Dendritic cell treated with granulocyte-macrophage colony-stimulating factor and Interleukin-4, amounts not matched to agents 40 ng/mL and 50 ng/mL, for 4 days (primary cell): Measurements from ENCODE around the gene ANKRD28.

Experiments
- H3K27ac Mint-ChIP-seq: one replicate; pipeline ENCODE4 v1.8.0; 2022; ENCODE audit warnings: mild to moderate bottlenecking, mixed read lengths
- H3K27me3 Mint-ChIP-seq: one replicate; pipeline ENCODE4 v1.8.0; 2022; ENCODE audit warnings: mild to moderate bottlenecking, mixed read lengths
- H3K36me3 Mint-ChIP-seq: one replicate; pipeline ENCODE4 v1.8.0; 2022; ENCODE audit warnings: low read depth, mixed read lengths
- H3K4me1 Mint-ChIP-seq: one replicate; pipeline ENCODE4 v1.8.0; 2022; ENCODE audit warnings: low read depth, mixed read lengths
- H3K4me3 Mint-ChIP-seq: one replicate; pipeline ENCODE4 v1.8.0; 2022; ENCODE audit warnings: mild to moderate bottlenecking, moderate library complexity, mixed read lengths
- H3K9me3 Mint-ChIP-seq: one replicate; pipeline ENCODE4 v1.8.0; 2022; ENCODE audit warnings: mixed read lengths
- intact Hi-C: fragments of 100-400 bp; cut with micrococcal nuclease; formaldehyde crosslinking; loops from one replicate; pipeline ENCODE4 v1.15.0; 2022

Gene ANKRD28

GRCh38 chr3:15673536-15673935 is 124.2 kb downstream of the ANKRD28 start:
- no peaks in the 10 kb centered on the region for H3K27me3 Mint-ChIP-seq
- H3K36me3 Mint-ChIP-seq, result no peaks in the 10 kb centered on the region
- no peak overlapping the region for H3K4me3 Mint-ChIP-seq
- no peak overlapping the region for H3K27ac Mint-ChIP-seq
- intact Hi-C loops, result no loop called here
- H3K9me3 Mint-ChIP-seq, result no peaks in the 10 kb centered on the region
- no peaks in the 10 kb centered on the region for H3K4me1 Mint-ChIP-seq

DNA sequence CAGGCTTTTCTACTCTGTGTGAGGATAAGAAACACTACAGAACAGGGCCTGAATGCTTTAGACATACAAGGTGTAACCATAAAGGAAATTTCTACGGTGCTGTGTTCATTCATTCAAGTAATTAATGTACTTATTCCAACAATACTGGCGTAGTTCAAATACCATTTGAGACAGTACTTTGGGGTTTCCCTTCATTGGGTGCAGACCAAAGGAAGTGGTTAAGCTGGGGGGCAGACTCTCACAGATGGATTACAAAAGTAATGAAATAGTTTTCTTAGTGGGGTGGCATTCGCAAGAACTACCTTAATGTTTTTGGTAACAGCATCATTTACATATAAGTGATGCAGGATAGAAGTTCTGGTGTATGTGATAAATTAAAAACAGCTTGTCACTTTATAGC is 130.3 kb downstream of the ANKRD28 start:
- Mint-ChIP-seq H3K9me3 (no peaks in the 10 kb centered on the region), H3K27ac (no peak overlapping the region), H3K4me3 (no peak overlapping the region), H3K4me1 (peaks cover 7% of the 10 kb centered on the region), H3K27me3 (peaks cover 1% of the 10 kb centered on the region), H3K36me3 (no peaks in the 10 kb centered on the region)
- intact Hi-C loops, result no loop called here

GRCh38 chr3:15666277-15666676 is 131.5 kb downstream of the ANKRD28 start:
- Mint-ChIP-seq H3K9me3 (no peaks in the 10 kb centered on the region), H3K27me3 (peaks cover 1% of the 10 kb centered on the region), H3K4me3 (no peak overlapping the region), H3K27ac (no peak overlapping the region), H3K36me3 (no peaks in the 10 kb centered on the region), H3K4me1 (peaks cover 7% of the 10 kb centered on the region)
- intact Hi-C loops, result no loop called here

DNA sequence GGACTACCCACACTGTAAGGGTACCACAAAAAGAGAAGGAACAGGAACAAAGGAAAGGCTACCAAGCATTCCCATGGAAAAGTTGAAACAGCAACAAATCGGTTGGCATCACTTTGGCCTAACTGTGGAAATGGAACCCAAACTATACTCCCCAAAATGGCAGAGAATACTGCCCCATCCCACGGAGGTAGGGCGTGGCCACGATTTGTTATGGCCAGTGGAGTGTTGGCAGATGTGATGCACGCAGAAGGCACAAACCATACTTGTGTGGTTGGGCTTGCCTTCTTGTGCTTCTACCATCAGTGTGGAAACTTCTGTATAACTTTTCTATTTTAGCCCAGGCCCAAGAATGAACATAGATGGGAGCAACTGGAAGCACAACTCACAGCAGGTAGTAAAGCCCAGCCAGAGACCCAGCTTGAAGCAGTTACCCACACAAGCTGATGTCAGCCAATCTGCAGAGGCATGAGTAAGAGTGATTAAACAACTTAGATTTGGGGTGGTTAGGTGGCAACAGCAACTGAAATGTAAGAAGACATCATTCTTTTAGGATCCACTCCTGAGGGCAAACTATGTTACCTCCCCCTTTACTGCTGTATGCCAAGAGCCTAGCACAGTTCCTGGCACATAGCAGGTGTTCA is 132.1 kb downstream of the ANKRD28 start:
- Mint-ChIP-seq H3K27ac (no peak overlapping the region), H3K4me3 (no peak overlapping the region), H3K36me3 (no peaks in the 10 kb centered on the region), H3K27me3 (peaks cover 5% of the 10 kb centered on the region), H3K4me1 (peaks cover 7% of the 10 kb centered on the region), H3K9me3 (no peaks in the 10 kb centered on the region)
- intact Hi-C loops, result no loop called here

GRCh38 chr3:15664144-15664543 is 133.6 kb downstream of the ANKRD28 start:
- Mint-ChIP-seq H3K9me3 (no peaks in the 10 kb centered on the region), H3K27me3 (peaks cover 7% of the 10 kb centered on the region), H3K36me3 (no peaks in the 10 kb centered on the region), H3K4me3 (no peak overlapping the region), H3K27ac (no peak overlapping the region), H3K4me1 (peaks cover 7% of the 10 kb centered on the region)
- intact Hi-C loops, result no loop called here

DNA sequence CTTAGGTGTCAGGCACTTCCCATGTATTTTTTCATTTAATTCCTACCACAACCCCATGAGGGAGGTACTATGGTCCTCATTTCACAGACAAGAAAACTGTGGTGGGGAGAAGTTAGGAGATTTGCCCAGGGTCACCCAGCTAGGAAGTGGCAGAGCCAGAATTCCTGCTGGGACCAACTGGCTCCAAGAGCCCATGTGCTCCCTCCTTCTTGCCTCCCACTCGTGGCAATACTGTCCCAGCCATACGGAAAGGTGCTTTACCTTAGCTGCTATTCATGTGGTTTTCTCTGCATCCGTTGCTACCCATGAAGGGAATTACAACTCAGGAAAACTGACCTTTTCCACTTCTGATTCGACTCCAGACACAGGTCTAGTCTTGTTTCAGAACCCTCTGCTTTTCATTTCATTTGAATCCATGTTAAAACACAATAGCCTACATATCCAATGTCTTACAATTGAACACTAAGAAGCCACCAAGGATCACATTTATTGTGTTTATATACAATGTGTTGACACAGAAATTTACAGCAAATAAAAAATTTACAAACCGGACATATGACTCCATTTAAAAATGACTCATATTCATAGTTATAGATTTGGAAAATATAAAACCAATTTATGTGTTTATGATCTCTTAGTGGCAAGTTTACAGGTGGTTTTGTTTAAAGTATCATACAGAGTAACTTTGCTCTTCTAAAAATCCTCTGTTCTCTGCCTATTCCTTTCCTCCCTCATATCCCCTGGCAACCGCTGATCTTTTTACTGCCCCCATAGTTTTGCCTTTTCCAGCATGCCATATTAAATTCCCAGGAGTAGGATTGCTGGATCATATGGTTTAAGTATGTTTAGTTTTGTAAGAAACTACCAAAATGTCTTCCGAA is 137.5 kb downstream of the ANKRD28 start:
- intact Hi-C loops, result no loop called here
- H3K9me3 Mint-ChIP-seq, result peaks cover 29% of the 10 kb centered on the region
- no peak overlapping the region for H3K4me3 Mint-ChIP-seq
- H3K27me3 Mint-ChIP-seq, result peaks cover 7% of the 10 kb centered on the region
- H3K36me3 Mint-ChIP-seq, result peaks cover 12% of the 10 kb centered on the region
- peaks cover 7% of the 10 kb centered on the region for H3K4me1 Mint-ChIP-seq
- H3K27ac Mint-ChIP-seq, result no peak overlapping the region

- peaks cover 12% of the 10 kb centered on the region for H3K36me3 Mint-ChIP-seq
- H3K4me1 Mint-ChIP-seq, result no peaks in the 10 kb centered on the region
- H3K27me3 Mint-ChIP-seq, result peaks cover 7% of the 10 kb centered on the region
- H3K9me3 Mint-ChIP-seq, result peaks cover 29% of the 10 kb centered on the region
- no peak overlapping the region for H3K27ac Mint-ChIP-seq
- intact Hi-C loops, result no loop called here
- H3K4me3 Mint-ChIP-seq, result no peak overlapping the region
These were observed 138.4 kb downstream of the ANKRD28 start for GRCh38 chr3:15659254-15659975.

GRCh38 chr3:15657016-15657415 is 140.8 kb downstream of the ANKRD28 start:
- intact Hi-C loops, result no loop called here
- Mint-ChIP-seq H3K27ac (no peak overlapping the region), H3K4me3 (no peak overlapping the region), H3K9me3 (peaks cover 29% of the 10 kb centered on the region), H3K36me3 (peaks cover 12% of the 10 kb centered on the region), H3K4me1 (no peaks in the 10 kb centered on the region), H3K27me3 (peaks cover 16% of the 10 kb centered on the region)

- peaks cover 19% of the 10 kb centered on the region for H3K27me3 Mint-ChIP-seq
- H3K36me3 Mint-ChIP-seq, result peaks cover 12% of the 10 kb centered on the region
- no peak overlapping the region for H3K4me3 Mint-ChIP-seq
- peaks cover 29% of the 10 kb centered on the region for H3K9me3 Mint-ChIP-seq
- intact Hi-C loops, result no loop called here
- H3K27ac Mint-ChIP-seq, result no peak overlapping the region
- H3K4me1 Mint-ChIP-seq, result no peaks in the 10 kb centered on the region
These were observed 141.4 kb downstream of the ANKRD28 start for GRCh38 chr3:15656342-15656741.

DNA sequence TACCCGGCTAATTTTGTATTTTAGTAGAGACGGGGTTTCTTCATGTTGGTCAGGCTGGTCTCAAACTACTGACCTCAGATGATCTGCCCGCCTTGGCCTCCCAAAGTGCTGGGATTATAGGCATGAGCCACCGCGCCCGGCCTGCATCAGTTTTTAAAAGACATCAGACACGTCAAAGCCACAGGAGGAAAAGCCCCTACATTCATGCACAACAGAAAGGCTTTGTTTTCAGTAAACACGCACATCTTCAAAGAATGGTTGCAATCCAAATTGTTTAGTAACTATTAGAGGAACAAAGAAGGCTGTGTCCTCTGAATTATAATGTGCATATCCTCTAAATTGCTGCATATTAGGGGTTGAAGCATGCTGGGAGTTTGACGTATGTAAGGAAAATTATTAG is 142.9 kb downstream of the ANKRD28 start:
- H3K4me1 Mint-ChIP-seq, result no peaks in the 10 kb centered on the region
- H3K4me3 Mint-ChIP-seq, result no peak overlapping the region
- peaks cover 29% of the 10 kb centered on the region for H3K9me3 Mint-ChIP-seq
- intact Hi-C loops, result no loop called here
- peaks cover 29% of the 10 kb centered on the region for H3K27me3 Mint-ChIP-seq
- H3K36me3 Mint-ChIP-seq, result peaks cover 12% of the 10 kb centered on the region
- H3K27ac Mint-ChIP-seq, result no peak overlapping the region

- H3K4me3 Mint-ChIP-seq, result no peak overlapping the region
- peaks cover 36% of the 10 kb centered on the region for H3K27me3 Mint-ChIP-seq
- H3K36me3 Mint-ChIP-seq, result peaks cover 12% of the 10 kb centered on the region
- peaks cover 29% of the 10 kb centered on the region for H3K9me3 Mint-ChIP-seq
- intact Hi-C loops, result no loop called here
- H3K4me1 Mint-ChIP-seq, result no peaks in the 10 kb centered on the region
- no peak overlapping the region for H3K27ac Mint-ChIP-seq
These were observed 143.7 kb downstream of the ANKRD28 start for GRCh38 chr3:15654127-15654526.

GRCh38 chr3:15653321-15653720 is 144.5 kb downstream of the ANKRD28 start:
- Mint-ChIP-seq H3K27me3 (peaks cover 43% of the 10 kb centered on the region), H3K4me3 (no peak overlapping the region), H3K4me1 (peaks cover 6% of the 10 kb centered on the region), H3K27ac (no peak overlapping the region), H3K9me3 (peaks cover 27% of the 10 kb centered on the region), H3K36me3 (peaks cover 12% of the 10 kb centered on the region)
- intact Hi-C loops, result no loop called here

DNA sequence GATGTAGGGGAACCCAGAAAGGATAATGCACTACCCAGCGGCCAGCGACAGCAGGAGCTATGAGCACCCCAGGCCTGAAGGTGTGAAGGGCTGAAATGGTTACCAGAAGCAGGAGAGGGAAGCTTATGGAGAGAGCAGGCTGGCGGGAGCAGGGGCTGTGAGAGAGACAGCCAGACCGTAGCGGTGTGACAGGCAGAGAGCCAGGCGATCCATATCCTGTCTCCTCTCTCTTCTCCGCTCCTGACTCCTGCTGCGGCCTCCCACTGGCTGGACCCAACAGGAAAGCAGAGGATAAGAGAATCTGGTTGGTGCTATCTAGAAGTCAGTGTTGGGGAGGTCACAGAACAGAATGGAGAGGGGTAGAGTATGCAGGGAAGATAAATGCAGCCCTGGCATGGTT is 146.4 kb downstream of the ANKRD28 start:
- no peak overlapping the region for H3K4me3 Mint-ChIP-seq
- no peak overlapping the region for H3K27ac Mint-ChIP-seq

DNA sequence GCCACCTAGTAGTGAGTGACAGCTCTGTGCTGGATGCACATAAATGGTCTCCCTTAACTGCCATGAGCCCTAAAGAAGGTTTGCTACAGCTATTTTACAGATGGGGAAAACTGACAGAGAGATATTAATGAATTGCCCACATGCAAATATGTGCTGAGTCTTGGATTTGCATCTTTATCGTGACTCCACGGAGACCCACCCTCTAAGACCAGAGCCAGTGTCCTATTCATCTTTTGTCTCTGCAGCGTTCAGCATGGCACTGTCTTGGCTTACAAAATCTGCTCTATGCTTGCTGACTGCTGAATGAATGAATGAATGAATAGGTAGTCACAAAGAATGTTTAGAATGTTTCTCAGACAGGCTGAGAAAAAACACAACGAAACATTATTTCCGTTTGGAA is 147.9 kb downstream of the ANKRD28 start:
- Mint-ChIP-seq H3K27ac (no peak overlapping the region), H3K9me3 (no peaks in the 10 kb centered on the region), H3K36me3 (no peaks in the 10 kb centered on the region), H3K4me1 (peaks cover 23% of the 10 kb centered on the region), H3K27me3 (peaks cover 51% of the 10 kb centered on the region), H3K4me3 (no peak overlapping the region)
- intact Hi-C loops, result no loop called here

More for the DNA sequence above, 146.4 kb downstream of the ANKRD28 start:
- intact Hi-C loops, result no loop called here
- H3K36me3 Mint-ChIP-seq, result peaks cover 6% of the 10 kb centered on the region
- peaks cover 45% of the 10 kb centered on the region for H3K27me3 Mint-ChIP-seq
- peaks cover 23% of the 10 kb centered on the region for H3K4me1 Mint-ChIP-seq
- H3K9me3 Mint-ChIP-seq, result peaks cover 8% of the 10 kb centered on the region
